NCI-H226 (cell line): ENCODE measurements around the gene RIMBP3B.
"Not testable (repeated sequence)": the region's sequence is repeated elsewhere in the genome, so short reads cannot be mapped to it uniquely, and the experiment has no call there.

Experiments used
- DNase-seq: peaks from one replicate; pipeline ENCODE4 v3.0.0-alpha.2; 2015

RIMBP3B gene

GRCh38 chr22:21383701-21384467 is at the start of gene RIMBP3B:
TSS of gene RIMBP3B (plus strand) at chr22:21383751. CDS start at chr22:21383859, 108 bp downstream.
- DNase-seq: not testable (repeated sequence)

- not testable (repeated sequence) for DNase-seq
Measured at GRCh38 chr22:21357527-21357926, 26.0 kb upstream of the RIMBP3B start.

GRCh38 chr22:21360525-21360924 is 23.0 kb upstream of the RIMBP3B start:
- not testable (repeated sequence) for DNase-seq

GRCh38 chr22:21362473-21362872 is 21.1 kb upstream of the RIMBP3B start:
- not testable (repeated sequence) for DNase-seq

GRCh38 chr22:21363061-21363460 is 20.5 kb upstream of the RIMBP3B start:
- DNase-seq: not testable (repeated sequence)

GRCh38 chr22:21363803-21364202 is 19.7 kb upstream of the RIMBP3B start:
- DNase-seq: not testable (repeated sequence)

GRCh38 chr22:21364362-21364761 is 19.2 kb upstream of the RIMBP3B start:
- DNase-seq: not testable (repeated sequence)

GRCh38 chr22:21365337-21365736 is 18.2 kb upstream of the RIMBP3B start:
- DNase-seq: not testable (repeated sequence)

GRCh38 chr22:21368603-21369310 is 14.8 kb upstream of the RIMBP3B start:
- DNase-seq: not testable (repeated sequence)

- not testable (repeated sequence) for DNase-seq
Measured at GRCh38 chr22:21375880-21376279, 7.7 kb upstream of the RIMBP3B start.

GRCh38 chr22:21384468-21385357 is 1.2 kb downstream of the RIMBP3B start:
- not testable (repeated sequence) for DNase-seq

- not testable (repeated sequence) for DNase-seq
Measured at GRCh38 chr22:21389480-21389879, 5.9 kb downstream of the RIMBP3B start.

GRCh38 chr22:21390013-21390412 is 6.5 kb downstream of the RIMBP3B start:
- DNase-seq: not testable (repeated sequence)

- not testable (repeated sequence) for DNase-seq
Measured at GRCh38 chr22:21394613-21395012, 11.1 kb downstream of the RIMBP3B start.

GRCh38 chr22:21401197-21401969 is 17.8 kb downstream of the RIMBP3B start:
- not testable (repeated sequence) for DNase-seq

- DNase-seq: not testable (repeated sequence)
Measured at GRCh38 chr22:21402763-21403314, 19.3 kb downstream of the RIMBP3B start.

- not testable (repeated sequence) for DNase-seq
Measured at GRCh38 chr22:21407139-21407538, 23.6 kb downstream of the RIMBP3B start.

GRCh38 chr22:21407792-21408191 is 24.2 kb downstream of the RIMBP3B start:
- DNase-seq: not testable (repeated sequence)

GRCh38 chr22:21416375-21416774 is 32.8 kb downstream of the RIMBP3B start:
- DNase-seq: not testable (repeated sequence)

- not testable (repeated sequence) for DNase-seq
Measured at GRCh38 chr22:21417227-21417746, 33.7 kb downstream of the RIMBP3B start, which contains the start of gene HIC2. TSS of gene HIC2 (plus strand) at chr22:21417371. CDS start at chr22:21442832, 25,461 bp downstream.

- not testable (repeated sequence) for DNase-seq
Measured at GRCh38 chr22:21417853-21418252, 34.3 kb downstream of the RIMBP3B start.
